Nucleus accumbens (tissue), 56 donors: ENCODE measurements around the gene NAA10.

ENCODE experiments used
- DNase-seq, 56 donors: peaks; one replicate each; lab custom pipeline; 2025; lab: John Stamatoyannopoulos, UW

NAA10 gene

GRCh38 chrX:153917869-153918268 is 17.0 kb downstream of the NAA10 start:
- no peak for DNase-seq

- DNase-seq, result no peak
These were observed 21.1 kb downstream of the NAA10 start for GRCh38 chrX:153913701-153914100.

GRCh38 chrX:153913211-153913610 is 21.6 kb downstream of the NAA10 start:
- DNase-seq, result no peak

DNA sequence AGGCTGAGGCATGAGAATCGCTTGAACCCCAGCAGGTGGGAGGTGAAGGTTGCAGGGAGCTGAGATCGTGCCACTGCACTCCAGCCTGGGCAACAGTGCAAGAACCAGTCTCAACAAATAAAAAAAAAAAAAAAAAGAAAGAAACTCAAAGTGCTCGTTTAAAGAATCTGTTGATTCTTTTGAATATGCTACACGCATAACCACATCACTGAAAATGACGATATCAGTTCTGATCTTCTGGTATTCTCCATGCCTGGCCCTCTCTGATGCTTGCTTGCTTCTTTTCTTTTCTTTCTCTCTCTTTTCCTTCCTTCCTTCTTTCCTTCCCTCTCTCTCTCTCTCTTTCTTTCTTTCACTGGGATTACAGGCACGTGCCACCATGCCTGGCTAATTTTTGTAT is 23.0 kb downstream of the NAA10 start:
- no peak for DNase-seq

DNA sequence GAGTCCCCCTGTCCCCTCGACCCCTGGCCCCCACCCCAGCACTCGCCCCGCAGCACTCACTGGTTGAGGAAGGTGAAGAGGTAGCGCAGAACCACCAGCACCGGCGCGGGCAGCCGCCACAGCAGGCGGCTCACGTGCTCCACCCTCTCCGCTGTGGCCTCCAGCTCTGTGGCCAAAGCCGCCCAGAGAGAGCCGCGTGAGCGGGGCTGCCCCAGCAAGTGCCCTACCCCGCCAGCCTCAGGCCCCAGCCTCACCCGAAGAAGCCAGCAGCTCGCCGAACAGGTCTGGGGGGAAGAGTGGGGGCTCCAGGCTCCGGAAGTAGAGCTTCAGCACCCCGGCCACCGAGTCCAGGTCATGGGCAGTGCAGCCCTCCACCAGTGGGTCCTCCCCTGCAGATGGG is 24.4 kb downstream of the NAA10 start:
- DNase-seq, result no peak

DNA sequence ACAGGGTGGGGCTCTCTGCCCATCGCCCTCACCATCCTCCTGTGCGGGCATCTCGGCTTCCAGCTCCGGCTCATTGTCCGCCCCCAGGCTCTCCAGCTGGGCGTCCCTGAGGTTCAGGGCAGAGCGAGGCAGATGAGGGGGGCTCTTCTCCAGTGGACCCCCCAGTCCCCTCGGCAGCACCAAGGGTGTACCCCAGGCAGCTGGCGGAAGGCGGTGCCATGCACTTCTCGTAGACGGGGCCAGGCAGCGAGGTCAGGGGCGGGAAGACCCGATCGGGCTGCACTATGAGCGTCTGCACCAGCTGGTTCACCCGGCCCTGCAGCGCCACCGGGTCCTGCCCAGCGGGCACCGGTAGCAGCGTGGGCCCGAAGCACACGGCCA is 24.9 kb downstream of the NAA10 start:
- no peak for DNase-seq

- DNase-seq, result no peak
These were observed 25.5 kb downstream of the NAA10 start for GRCh38 chrX:153909024-153909979.

DNA sequence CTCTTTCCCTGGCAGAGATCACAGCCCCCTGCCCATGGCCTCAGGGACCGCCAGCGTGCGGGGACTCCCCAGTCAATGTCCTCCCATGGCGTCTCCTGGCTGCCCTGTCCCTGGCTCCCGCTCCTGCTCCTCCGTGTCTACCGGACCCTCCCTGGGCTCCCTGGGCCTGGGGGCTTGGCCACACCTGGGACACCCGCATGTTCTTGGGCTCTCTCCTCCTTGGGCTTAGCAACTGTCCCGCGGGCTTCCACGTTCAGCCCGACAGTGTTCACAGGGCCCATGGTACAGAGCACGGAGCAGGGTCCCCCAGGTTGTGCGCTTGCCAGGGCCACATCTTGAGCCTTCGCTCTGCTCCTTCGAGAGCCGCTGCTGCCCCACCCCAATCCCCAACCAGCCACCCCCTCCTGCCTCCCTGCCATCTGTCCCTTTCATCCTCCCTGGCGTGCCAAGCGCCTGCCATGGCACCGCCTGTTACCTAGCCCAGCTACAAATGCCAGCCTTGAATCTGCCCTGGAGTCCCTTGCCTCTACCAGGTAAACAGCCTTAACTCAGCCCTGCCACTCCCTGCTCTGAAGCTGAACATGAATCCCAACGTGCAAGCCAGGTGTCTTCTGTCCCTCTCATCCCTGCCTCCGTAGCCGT is 26.5 kb downstream of the NAA10 start:
- no peak for DNase-seq

DNA sequence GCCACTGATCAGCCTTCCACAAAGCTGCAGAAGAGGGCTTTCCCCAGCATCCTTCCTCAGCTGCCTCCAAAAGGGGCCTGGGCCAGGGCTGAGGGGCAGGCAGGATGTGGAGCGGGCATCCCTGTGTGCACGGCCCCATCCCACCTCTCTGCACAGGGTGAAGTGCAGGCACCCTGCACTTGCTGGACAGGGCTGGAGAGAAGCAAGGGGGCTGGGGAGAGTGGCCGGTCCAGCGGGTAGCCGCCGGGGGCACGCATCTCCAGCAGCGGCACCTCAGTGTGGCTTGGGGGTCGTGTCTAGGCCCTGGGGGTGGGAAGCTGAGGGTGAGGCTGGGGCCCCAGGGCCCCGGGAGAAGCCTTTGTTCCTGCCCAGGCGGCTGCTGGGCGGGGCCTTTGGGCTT is 27.4 kb downstream of the NAA10 start:
- no peak for DNase-seq

GRCh38 chrX:153906126-153906917 is 28.5 kb downstream of the NAA10 start:
- no peak for DNase-seq

- no peak for DNase-seq
These were observed 29.2 kb downstream of the NAA10 start for GRCh38 chrX:153905481-153906095.

GRCh38 chrX:153903991-153904957 is 30.6 kb downstream of the NAA10 start, which contains the start of gene AVPR2:
Gene AVPR2 (plus strand): TSS chrX:153904673. CDS start chrX:153905146, 473 bp downstream.
- DNase-seq, result no peak

- DNase-seq, result no peak
These were observed 31.4 kb downstream of the NAA10 start for GRCh38 chrX:153903238-153903980.

GRCh38 chrX:153902385-153902784 is 32.5 kb downstream of the NAA10 start:
- DNase-seq, result no peak

- no peak for DNase-seq
These were observed 33.1 kb downstream of the NAA10 start for GRCh38 chrX:153901753-153902140.

DNA sequence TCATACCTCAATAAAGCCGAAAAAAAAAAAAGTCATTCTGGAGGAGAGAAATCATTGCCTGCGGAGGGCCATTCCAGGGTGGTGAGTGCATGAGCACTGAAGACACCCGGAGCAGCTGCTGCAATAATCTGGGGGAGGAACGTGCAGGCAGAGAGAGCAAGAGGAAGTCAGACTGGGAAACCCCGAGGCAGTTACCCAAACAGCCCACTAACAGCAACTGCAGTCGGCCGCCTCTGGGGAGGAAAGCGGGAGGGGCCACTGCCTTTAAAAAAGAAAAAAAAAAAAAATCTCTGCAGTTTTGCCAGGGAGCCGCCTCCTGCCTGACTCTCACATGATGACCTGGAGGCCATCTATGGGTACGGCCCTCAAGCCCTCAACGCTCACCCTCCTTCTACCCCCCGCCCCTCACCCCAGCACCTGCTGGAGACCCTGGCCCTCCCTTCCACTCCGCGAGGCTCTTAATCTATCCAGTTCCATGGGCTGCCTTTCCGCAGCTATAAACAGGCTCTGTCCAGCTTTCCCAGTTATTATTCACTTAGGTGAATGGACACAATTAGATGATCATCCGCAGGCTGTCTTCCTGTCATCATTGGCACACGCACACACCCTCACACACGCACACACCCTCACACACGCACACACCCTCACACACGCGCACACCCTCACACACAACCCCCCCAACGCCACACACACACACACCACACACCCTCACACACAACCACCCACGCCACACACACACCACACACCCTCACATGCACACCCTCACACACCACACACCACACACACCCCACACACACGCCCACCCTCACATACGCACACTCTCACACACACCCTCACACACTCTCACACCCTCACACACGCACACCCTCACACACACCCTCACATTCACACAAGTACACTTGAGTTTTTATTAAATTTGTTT is 33.7 kb downstream of the NAA10 start:
- DNase-seq, result no peak

GRCh38 chrX:153897899-153898298 is 36.9 kb downstream of the NAA10 start:
- DNase-seq, result no peak

GRCh38 chrX:153889123-153889522 is 45.7 kb downstream of the NAA10 start:
- no peak for DNase-seq
